HG03196 (cell line): ENCODE data around the gene PRKN.

Experiments used
- ATAC-seq: cut with Tn5 transposase; IDR thresholded peaks from one replicate; pipeline ENCODE4 v1.9.1; 2021; ENCODE audit not compliant: unreplicated experiment

The PRKN gene

DNA sequence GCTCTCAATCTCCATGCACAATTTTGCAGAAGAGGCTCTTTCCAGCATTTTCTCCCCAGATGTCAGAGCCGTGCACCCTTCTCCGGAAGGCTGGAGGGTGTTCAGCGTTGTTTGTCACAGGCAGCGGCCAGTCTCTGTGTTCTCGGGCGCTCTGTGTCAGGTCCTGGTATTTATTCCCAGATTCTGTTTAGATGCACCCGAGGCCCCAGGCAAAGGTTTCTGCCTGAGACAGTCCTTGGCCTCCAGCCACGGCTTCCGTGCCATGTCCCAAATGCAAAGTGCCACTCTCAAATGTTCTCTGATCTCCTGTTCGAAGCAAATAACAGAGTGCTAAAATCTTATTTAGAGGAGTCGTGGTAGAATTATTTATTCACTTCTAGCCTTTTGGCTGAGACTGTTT, 1313.4 kb downstream of the PRKN start:
- ATAC-seq = no peak

- no peak for ATAC-seq
Measured at GRCh38 chr6:161413355-161413771, 1314.2 kb downstream of the PRKN start.

DNA sequence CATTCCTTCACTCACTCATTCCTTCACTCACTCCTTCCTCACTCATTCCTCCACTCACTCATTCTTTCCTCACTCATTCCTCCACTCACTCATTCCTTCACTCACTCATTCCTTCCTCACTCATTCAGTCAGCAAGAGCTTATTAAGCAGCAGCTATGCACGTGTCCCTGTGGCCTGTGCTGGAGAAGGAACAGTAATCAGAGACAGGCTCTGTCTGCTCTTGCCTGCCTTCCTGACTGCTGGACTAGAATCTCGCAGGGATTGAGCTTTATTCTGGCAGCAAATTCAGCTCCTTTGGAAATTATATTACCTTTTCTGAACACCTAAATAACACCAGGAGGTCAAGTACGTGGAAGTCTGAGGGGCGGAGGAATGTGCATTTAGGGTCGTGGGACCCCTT, 1314.8 kb downstream of the PRKN start:
- no peak for ATAC-seq

DNA sequence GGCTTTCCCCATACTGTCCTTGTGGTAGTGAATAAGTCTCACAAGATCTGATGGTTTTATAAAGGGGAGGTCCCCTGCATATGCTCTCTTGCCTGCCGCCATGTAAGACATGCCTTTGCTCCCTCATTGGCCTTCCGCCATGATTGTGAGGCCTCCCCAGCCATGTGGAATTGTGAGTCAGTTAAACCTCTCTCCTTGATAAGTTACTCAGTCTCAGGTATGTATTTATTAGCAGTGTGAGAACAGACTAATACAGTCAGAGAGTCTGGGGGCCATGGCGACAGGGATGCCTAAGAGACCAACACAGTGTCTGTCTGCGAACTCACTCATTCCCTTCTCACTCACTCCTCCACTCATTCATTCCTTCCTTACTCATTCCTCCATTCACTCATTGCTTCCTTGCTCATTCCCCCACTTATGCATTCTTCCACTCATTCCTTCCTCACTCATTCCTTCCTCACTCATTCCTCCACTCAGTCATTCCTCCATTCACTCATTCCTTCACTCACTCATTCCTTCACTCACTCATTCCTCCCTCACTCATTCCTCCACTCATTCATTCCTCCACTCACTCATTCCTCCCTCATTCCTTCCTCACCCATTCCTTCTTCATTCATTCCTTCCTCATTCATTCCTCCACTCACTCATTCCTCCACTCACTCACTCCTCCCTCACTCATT, 1316.2 kb downstream of the PRKN start:
- no peak for ATAC-seq

DNA sequence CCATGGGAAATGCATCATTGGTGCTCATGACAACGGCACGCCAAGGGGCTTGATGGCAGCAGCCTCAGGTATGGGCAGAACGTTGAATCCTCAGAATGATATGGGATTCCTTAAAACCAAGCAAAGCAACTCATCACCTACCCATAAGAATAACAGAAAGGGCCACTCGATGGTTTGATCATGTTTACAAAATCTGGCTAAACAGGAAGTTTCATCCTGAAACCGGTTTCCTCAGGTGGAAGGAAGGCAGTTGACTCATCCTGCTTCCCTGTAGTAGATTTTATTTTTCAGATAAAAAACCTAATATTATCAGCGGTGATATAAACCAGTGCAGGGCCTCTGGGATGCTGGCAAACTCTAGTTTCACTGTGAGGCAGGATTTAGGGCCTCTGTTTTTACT, 1316.8 kb downstream of the PRKN start:
- ATAC-seq = no peak

GRCh38 chr6:161410076-161410475, 1317.5 kb downstream of the PRKN start:
- ATAC-seq = no peak

GRCh38 chr6:161409353-161409752, 1318.2 kb downstream of the PRKN start:
- no peak for ATAC-seq

DNA sequence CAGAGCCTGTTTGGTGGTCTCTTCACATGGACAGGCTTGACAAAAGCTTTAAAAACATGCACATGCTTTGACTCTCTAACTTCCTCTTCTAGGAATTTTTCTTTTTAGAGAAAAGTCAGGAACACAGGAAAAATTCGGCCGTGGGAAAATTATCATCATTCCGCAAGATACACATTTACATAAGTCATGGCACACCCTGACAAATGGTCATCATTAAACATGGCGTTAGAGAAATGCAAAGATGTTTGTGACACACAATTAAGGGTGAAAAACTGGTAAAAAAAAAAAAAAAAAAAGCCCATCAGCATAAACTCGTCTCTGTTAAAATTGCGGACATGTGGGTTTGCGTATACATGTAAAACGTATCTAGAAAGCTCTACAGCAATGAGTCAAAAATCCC, 1319.5 kb downstream of the PRKN start:
- ATAC-seq = no peak

GRCh38 chr6:161407581-161407980, 1320.0 kb downstream of the PRKN start:
- no peak for ATAC-seq

DNA sequence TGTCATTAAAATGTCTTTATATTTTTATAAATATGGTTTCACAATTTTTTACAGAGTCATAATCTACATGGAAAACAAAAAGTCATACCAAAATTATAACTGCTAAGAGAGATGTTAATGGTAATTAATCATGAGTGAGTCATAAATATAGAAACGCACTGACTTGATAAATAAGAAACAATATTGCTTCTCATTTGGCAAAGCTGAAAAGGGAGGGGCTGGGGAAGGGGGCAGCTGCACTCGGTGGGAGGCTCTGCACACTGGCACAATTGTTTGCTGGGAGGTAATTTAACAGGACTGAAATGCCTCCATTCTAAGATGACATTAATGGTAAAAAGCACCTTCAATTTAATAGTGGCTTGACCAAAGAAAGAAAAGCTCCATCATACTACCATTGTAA, 1320.5 kb downstream of the PRKN start:
- ATAC-seq = no peak

- ATAC-seq = no peak
Measured at GRCh38 chr6:161406646-161407045, 1320.9 kb downstream of the PRKN start.

DNA sequence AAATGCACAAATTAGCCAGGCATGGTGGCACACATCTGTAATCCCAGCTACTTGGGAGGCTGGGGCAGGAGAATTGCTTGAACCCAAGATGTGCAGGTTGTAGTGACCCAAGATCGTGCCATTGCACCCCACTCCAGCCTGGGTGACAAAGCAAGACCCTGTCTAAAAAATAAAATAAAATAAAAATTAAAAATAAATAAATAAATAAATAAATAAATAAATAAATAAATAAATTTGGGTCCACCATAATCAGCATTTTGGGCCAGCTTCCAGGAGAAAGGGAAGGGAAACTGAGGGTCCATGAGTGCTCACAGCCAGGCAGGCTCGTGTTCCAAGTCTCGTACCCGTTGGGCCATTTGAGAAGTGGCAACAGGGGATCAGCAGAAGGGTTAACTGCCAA, 1322.1 kb downstream of the PRKN start:
- no peak for ATAC-seq

GRCh38 chr6:161403717-161404116, 1323.8 kb downstream of the PRKN start:
- ATAC-seq = no peak

GRCh38 chr6:161401587-161402309, 1325.8 kb downstream of the PRKN start:
- ATAC-seq = no peak

DNA sequence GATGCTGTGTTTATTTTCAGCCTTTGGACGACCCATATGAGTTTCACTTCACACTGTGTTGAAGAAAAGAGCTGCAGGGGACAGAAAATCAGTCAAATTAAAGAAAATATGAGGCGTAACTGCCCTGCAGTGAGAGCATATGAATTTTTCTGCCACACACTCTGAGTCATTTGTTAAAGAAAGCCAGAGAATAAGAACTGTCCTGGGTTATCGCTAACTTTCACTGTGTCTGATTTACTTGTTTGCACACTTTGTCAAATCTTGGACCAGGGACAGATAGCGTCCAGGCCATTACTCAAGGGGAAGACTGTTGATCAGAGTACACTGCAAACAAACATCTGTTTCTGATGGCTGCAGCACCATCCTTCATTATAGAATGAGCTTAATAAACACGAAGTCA, 1326.9 kb downstream of the PRKN start:
- ATAC-seq = no peak

GRCh38 chr6:161396539-161396938, 1331.0 kb downstream of the PRKN start:
- no peak for ATAC-seq

GRCh38 chr6:161395716-161396231, 1331.8 kb downstream of the PRKN start:
- ATAC-seq = no peak

- no peak for ATAC-seq
Measured at GRCh38 chr6:161394437-161394836, 1333.1 kb downstream of the PRKN start.

- ATAC-seq = peak; percentile 99
Measured at GRCh38 chr6:161393839-161394364, 1333.7 kb downstream of the PRKN start.

DNA sequence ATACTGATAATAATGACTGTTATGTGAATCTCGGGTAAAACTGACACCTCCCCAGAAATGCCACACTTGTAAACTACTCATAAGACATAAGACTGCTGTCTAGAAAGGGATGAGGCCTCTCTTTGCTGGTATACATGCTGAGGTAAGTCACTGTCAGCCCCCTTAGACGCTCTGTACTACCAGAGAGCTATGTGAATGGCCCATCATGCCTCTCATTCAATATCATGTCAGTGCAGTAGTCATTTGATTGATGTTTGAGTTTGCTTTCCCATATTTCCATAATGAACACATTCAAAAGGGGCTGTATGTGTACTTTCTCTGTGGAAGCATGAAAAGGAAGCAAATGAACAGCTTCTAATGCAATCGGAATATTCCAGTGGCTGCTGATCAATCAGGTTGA, 1334.3 kb downstream of the PRKN start:
- no peak for ATAC-seq

DNA sequence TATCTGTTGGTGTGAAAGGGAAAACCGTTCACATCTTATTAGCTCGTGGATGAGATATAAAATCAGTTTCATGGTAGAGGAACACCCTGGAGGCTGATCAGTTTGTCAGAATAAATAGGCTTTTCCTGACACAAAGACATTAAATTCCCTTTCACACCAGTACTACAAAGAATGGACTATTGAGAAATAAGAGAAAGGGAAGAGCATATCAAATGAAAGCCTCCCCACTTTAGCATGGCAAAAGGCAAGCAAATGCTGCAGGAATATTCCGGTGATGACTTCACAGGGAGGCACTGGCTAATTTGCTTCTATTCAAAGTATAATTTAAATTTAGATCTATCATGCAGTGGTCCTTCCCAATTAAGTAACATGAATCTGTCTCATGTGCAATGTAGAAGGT, 1337.8 kb downstream of the PRKN start:
- no peak for ATAC-seq

GRCh38 chr6:161383951-161384350, 1343.6 kb downstream of the PRKN start:
- no peak for ATAC-seq
